ENCODE measurements around the gene CREB1. TPM values are rescaled to one million over a fixed set of nuclear protein-coding genes. Genes with fewer than 3 reads are reported as not detected.

Gene CREB1
- total and polyA plus RNA-seq, 9 of the 15 experiments (the other 6 are each of a cell fraction or from before 2014, with no cell fraction given), result 8.9 to 51.3 (median 19.5) TPM

DNA sequence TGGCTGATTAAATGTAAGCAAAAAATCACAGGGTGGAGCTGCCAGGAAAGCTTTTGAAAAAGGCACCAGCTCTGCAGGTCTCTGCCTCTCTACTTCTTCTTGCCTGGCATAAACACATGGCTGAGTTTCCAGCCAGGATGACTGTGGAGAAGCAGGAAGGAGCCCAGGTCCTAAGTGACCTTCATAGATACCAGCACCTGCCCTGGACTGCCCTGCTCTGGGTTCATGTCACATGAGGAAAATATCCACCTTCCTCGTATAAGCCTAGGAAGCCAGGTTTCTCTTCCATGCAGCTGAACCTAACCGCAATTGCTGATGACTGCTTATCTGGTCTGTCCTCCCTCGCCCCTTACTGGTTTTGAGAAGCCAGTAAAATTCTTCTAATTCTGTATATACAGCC is 47.8 kb upstream of the CREB1 start (continued):
- TF ChIP-seq, protein P1, sequence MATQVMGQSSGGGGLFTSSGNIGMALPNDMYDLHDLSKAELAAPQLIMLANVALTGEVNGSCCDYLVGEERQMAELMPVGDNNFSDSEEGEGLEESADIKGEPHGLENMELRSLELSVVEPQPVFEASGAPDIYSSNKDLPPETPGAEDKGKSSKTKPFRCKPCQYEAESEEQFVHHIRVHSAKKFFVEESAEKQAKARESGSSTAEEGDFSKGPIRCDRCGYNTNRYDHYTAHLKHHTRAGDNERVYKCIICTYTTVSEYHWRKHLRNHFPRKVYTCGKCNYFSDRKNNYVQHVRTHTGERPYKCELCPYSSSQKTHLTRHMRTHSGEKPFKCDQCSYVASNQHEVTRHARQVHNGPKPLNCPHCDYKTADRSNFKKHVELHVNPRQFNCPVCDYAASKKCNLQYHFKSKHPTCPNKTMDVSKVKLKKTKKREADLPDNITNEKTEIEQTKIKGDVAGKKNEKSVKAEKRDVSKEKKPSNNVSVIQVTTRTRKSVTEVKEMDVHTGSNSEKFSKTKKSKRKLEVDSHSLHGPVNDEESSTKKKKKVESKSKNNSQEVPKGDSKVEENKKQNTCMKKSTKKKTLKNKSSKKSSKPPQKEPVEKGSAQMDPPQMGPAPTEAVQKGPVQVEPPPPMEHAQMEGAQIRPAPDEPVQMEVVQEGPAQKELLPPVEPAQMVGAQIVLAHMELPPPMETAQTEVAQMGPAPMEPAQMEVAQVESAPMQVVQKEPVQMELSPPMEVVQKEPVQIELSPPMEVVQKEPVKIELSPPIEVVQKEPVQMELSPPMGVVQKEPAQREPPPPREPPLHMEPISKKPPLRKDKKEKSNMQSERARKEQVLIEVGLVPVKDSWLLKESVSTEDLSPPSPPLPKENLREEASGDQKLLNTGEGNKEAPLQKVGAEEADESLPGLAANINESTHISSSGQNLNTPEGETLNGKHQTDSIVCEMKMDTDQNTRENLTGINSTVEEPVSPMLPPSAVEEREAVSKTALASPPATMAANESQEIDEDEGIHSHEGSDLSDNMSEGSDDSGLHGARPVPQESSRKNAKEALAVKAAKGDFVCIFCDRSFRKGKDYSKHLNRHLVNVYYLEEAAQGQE (IDR thresholded peaks at IDR 0.05; ENCODE audit: borderline replicate concordance), result peak; percentile 12; the same call in 1 of the 2 replicates
- TF ChIP-seq, protein P1 (CRISPR knock-in tag; IDR thresholded peaks at IDR 0.05; ENCODE audit: low read depth), result no peak
- TF ChIP-seq, protein P2, sequence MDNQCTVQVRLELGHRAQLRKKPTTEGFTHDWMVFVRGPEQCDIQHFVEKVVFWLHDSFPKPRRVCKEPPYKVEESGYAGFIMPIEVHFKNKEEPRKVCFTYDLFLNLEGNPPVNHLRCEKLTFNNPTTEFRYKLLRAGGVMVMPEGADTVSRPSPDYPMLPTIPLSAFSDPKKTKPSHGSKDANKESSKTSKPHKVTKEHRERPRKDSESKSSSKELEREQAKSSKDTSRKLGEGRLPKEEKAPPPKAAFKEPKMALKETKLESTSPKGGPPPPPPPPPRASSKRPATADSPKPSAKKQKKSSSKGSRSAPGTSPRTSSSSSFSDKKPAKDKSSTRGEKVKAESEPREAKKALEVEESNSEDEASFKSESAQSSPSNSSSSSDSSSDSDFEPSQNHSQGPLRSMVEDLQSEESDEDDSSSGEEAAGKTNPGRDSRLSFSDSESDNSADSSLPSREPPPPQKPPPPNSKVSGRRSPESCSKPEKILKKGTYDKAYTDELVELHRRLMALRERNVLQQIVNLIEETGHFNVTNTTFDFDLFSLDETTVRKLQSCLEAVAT (IDR thresholded peaks at IDR 0.05), result peak in 1 of 2 experiments; percentile 83; a peak in 2 of 4 replicates
- TF ChIP-seq RCOR1 (IDR thresholded peaks at IDR 0.05; ENCODE audit: borderline replicate concordance in 1 of 2, low read depth in 2 of 2, low read length in 2 of 2), result peak in 1 of 2 experiments; percentile 40; a peak in 1 of 4 replicates
- TF ChIP-seq FOXK1 (CRISPR knock-in tag; IDR thresholded peaks at IDR 0.05; ENCODE audit: borderline replicate concordance), result no peak
- 0 out of 2 replicates have a peak, but pooled peaks have one; percentile 16 for TF ChIP-seq CTBP1 (IDR thresholded peaks at IDR 0.05; ENCODE audit: borderline replicate concordance)
- TF ChIP-seq, protein P3, sequence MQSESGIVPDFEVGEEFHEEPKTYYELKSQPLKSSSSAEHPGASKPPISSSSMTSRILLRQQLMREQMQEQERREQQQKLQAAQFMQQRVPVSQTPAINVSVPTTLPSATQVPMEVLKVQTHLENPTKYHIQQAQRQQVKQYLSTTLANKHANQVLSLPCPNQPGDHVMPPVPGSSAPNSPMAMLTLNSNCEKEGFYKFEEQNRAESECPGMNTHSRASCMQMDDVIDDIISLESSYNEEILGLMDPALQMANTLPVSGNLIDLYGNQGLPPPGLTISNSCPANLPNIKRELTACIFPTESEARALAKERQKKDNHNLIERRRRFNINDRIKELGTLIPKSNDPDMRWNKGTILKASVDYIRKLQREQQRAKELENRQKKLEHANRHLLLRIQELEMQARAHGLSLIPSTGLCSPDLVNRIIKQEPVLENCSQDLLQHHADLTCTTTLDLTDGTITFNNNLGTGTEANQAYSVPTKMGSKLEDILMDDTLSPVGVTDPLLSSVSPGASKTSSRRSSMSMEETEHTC (IDR thresholded peaks at IDR 0.05), result 0 out of 2 replicates have a peak, but pooled peaks have one; percentile 29
- 0 out of 2 replicates have a peak, but pooled peaks have one; percentile 19 for TF ChIP-seq CREM (IDR thresholded peaks at IDR 0.05; ENCODE audit: low read depth)
- peak; percentile 62 for TF ChIP-seq TEAD4 (IDR thresholded peaks at IDR 0.05; ENCODE audit: low read length)
- TF ChIP-seq TEAD4 (CRISPR knock-in tag; IDR thresholded peaks at IDR 0.05; ENCODE audit: borderline replicate concordance), result no peak
- peak; percentile 26 for TF ChIP-seq TAL1 (IDR thresholded peaks at IDR 0.05)
- peak; percentile 36; the same call in 1 of the 2 replicates for TF ChIP-seq DPF2 (IDR thresholded peaks at IDR 0.05)
- peak; percentile 67 for TF ChIP-seq TCF3 (CRISPR knock-in tag; IDR thresholded peaks at IDR 0.05)
- TF ChIP-seq SMARCE1 (IDR thresholded peaks at IDR 0.05), result 0 out of 2 replicates have a peak, but pooled peaks have one; percentile 42
- TF ChIP-seq MTA2 (IDR thresholded peaks at IDR 0.05; ENCODE audit: low read depth), result 0 out of 2 replicates have a peak, but pooled peaks have one; percentile 20
- TF ChIP-seq CBFA2T2 (conservative IDR thresholded peaks at IDR 0.05), result peak; percentile 38; the same call in 1 of the 2 replicates
- TF ChIP-seq, protein P4, sequence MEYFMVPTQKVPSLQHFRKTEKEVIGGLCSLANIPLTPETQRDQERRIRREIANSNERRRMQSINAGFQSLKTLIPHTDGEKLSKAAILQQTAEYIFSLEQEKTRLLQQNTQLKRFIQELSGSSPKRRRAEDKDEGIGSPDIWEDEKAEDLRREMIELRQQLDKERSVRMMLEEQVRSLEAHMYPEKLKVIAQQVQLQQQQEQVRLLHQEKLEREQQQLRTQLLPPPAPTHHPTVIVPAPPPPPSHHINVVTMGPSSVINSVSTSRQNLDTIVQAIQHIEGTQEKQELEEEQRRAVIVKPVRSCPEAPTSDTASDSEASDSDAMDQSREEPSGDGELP (CRISPR knock-in tag; IDR thresholded peaks at IDR 0.05; ENCODE audit: borderline replicate concordance), result peak; percentile 33; the same call in 1 of the 2 replicates
- peak; percentile 80; the same call in 1 of the 2 replicates for TF ChIP-seq ESRRA (IDR thresholded peaks at IDR 0.05; ENCODE audit: borderline replicate concordance, low read depth)
- peak; percentile 68 for TF ChIP-seq CBFA2T3 (IDR thresholded peaks at IDR 0.05)

Measured in K562 (cell line).